Mucosa of rectum (tissue), 2 donors: ENCODE data around the gene C10orf67.

Experiments used
- H3K27ac ChIP-seq, 2 donors: one replicate each; pipeline ENCODE4 v1.7.0; 2013; ENCODE audit warnings: inconsistent platforms in 2 of 2, low read depth in 2 of 2, low read length in 2 of 2
- H3K27me3 ChIP-seq, 2 donors: one replicate each; pipeline ENCODE4 v1.7.0; 2013; ENCODE audit warnings: low read length in 2 of 2; ENCODE audit not compliant: control insufficient read depth in 2 of 2, insufficient read depth in 2 of 2
- H3K36me3 ChIP-seq, 2 donors: one replicate each; pipeline ENCODE4 v1.7.0; 2013; ENCODE audit warnings: low read length in 2 of 2; ENCODE audit not compliant: control insufficient read depth in 2 of 2, insufficient read depth in 2 of 2
- H3K4me1 ChIP-seq, 2 donors: one replicate each; pipeline ENCODE4 v1.7.0; 2013; ENCODE audit warnings: low read length in 2 of 2, mild to moderate bottlenecking in 1 of 2; ENCODE audit not compliant: control insufficient read depth in 2 of 2, insufficient read depth in 2 of 2
- H3K4me3 ChIP-seq, 2 donors: one replicate each; pipeline ENCODE4 v1.7.0; 2013; ENCODE audit warnings: low read length in 2 of 2
- H3K9ac ChIP-seq, 2 donors: one replicate each; pipeline ENCODE4 v1.7.0; 2013; ENCODE audit warnings: low read length in 2 of 2, low read depth in 1 of 2, mild to moderate bottlenecking in 1 of 2
- H3K9me3 ChIP-seq, 2 donors: one replicate each; pipeline ENCODE4 v1.7.0; 2013; ENCODE audit warnings: low read length in 2 of 2; ENCODE audit not compliant: control insufficient read depth in 2 of 2
- donor health status: healthy.
- donor health status: Normal muscosa, but diverticular disease.

C10orf67 gene

DNA sequence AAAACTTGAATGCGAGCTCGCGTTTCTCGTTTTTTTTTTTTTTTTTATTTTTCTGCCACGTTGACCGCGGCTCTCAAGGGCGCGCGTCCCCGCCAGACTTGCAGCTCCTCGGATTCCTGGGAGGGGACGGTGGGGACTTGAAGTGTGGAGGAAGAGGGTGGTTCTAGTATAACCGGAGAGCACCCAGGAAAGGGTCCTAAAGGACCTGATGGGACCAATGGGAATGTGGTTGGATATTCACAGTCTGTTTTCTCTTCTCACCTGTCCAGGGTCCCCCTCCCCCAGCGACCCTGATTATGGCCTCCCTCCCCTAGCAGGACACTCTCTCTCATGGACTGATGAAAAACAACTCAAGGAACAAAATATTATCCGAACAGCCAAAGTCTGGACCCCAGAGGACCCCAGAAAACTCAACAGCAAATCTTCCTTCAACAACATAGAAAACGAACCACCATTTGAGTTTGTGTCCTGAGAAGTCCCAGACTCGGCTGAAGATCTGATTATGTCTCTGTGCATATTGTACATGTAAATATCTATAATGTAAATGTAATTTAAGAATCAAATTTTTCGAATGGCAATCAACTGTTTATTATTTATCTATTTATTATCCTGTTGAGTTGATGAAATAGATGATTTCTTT is 151.0 kb downstream of the C10orf67 start:
- Histone ChIP-seq H3K27me3 (peaks cover 38 to 39% of the 10 kb centered on the region in 2 donors), H3K9me3 (no peaks in the 10 kb centered on the region), H3K36me3 (no peaks in the 10 kb centered on the region), H3K9ac (no peak overlapping the region), H3K4me3 (no peak overlapping the region), H3K4me1 (no peaks in the 10 kb centered on the region), H3K27ac (no peak overlapping the region)

- Histone ChIP-seq H3K4me3 (no peak overlapping the region), H3K27me3 (peaks cover 34 to 39% of the 10 kb centered on the region in 2 donors), H3K9me3 (no peaks in the 10 kb centered on the region), H3K4me1 (no peaks in the 10 kb centered on the region), H3K36me3 (no peaks in the 10 kb centered on the region), H3K27ac (no peak overlapping the region), H3K9ac (no peak overlapping the region)
Observed at GRCh38 chr10:23192712-23193434, 151.7 kb downstream of the C10orf67 start.

DNA sequence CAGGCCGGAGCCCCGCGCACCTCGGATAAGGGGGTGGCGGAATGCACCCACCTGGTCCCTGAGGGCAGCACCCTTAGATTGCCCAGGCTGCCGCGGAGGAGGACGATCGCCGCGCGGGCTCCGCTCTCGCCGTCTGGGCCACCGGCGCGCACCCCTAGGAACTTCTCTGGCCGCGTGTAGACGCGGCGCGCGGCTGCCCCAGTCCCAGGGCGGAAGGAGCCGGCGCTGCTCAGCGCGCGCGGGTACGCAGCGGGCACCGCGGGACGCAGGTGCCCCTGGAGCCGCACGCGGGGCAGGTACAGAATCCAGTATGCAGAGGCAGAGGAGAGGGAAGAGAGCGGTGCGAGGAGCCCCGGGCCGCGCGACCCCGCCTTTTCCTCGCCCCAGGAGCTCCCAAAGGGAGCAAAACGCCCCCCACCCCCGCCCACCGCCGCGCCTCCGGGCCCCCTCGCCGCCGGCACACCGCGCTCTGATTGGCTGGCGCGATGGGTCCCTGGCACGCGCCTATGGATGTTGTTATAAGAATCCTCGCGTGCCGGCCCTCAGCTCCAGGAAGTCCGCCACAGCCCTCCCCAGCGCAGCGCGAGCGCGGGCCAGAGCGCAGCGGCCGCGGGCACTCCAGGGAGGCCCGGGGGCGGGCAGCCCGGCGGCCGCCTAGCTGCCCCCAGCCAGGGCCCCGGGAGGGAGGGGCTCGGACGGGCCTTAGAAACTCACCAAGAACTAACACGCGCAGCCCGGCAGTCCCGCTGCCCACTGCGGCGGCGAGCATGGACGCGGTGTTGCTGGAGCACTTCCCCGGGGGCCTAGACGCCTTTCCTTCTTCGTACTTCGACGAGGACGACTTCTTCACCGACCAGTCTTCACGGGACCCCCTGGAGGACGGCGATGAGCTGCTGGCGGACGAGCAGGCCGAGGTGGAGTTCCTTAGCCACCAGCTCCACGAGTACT is 152.6 kb downstream of the C10orf67 start, which contains the start of gene PTF1A:
TSS of gene PTF1A (plus strand) at position 549 of the 948 bp plus-strand sequence. CDS start at position 768, 219 bp downstream.
- peaks cover 30 to 34% of the 10 kb centered on the region in 2 donors for H3K27me3 ChIP-seq
- no peak within 1 kb of the TSS for H3K9ac ChIP-seq
- no peak within 1 kb of the TSS for H3K4me3 ChIP-seq

DNA sequence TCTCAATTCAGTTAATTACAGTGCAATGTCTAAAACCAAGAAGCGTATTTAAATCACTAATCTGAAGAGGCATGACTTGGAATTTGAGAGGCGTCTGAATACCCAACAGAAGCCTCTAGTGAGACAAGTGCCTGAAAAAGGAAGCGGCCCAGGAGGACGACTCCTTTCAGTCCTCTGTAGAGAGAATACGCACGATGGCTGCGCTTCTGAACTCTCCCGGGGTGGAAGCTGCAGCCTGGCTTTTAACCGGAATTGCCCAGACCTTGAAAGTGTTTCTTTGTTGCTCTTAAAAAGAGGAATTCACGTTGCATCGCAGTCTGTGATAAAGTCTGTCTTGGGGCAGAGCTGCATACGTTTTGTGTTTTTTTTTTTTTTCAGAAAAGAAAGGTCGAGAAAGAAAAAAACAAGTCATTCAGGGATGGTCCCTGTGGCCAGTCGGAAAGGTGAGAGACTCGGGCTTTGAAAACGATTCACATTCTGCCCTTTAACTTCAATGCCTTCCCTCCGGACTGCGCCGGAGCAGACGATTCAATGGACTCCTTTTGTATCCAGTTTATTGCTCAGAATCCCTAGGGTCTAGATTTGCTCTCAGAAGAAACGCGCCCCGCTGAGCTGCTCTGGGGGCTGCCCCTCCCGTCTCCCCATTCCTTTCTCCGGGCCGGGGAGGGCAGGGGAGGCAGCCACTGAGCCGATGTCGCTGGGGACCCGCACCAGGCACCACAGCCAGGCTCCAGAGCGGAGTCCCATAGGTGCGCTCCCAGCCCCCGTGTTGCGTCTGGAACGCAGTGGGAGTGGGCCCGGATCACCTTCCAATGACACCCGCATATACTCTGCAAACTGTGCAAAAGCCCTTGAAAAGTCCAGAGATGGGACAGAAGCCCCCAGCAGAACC is 153.5 kb downstream of the C10orf67 start:
- H3K9me3 ChIP-seq: no peaks in the 10 kb centered on the region
- H3K4me3 ChIP-seq: no peak overlapping the region
- H3K36me3 ChIP-seq: no peaks in the 10 kb centered on the region
- no peak overlapping the region for H3K27ac ChIP-seq
- H3K4me1 ChIP-seq: peaks cover 0 to 2% of the 10 kb centered on the region in 2 donors
- H3K9ac ChIP-seq: no peak overlapping the region
- peaks cover 24 to 34% of the 10 kb centered on the region in 2 donors for H3K27me3 ChIP-seq

More for the DNA sequence above, 152.6 kb downstream of the C10orf67 start, which contains the start of gene PTF1A:
- Histone ChIP-seq H3K9me3 (no peaks in the 10 kb centered on the region), H3K36me3 (no peaks in the 10 kb centered on the region), H3K27ac (no peak within 1 kb of the TSS), H3K4me1 (no peaks in the 10 kb centered on the region)

DNA sequence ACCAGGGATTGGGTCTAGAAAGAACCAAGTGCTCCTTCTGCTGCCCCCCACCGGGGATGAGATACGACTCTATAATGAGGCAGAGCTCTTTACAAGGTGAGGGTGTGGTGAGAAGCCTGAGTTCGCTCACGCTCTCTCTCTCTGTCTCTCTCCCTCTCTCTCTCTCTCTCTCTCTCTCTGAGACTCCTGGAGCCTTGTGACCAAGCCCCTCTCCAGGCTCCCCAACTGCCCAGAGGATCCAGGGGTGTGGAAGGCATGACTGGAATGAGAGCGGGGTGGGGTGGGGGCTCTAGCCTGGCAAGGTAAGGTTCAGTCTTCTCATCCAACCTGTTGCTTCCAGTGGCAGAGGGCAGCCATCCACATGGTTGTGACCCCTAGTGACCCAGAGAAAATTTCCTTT is 155.6 kb downstream of the C10orf67 start:
- H3K9ac ChIP-seq: no peak overlapping the region
- no peak overlapping the region for H3K27ac ChIP-seq
- H3K9me3 ChIP-seq: no peaks in the 10 kb centered on the region
- no peak overlapping the region for H3K4me3 ChIP-seq
- H3K36me3 ChIP-seq: no peaks in the 10 kb centered on the region
- H3K4me1 ChIP-seq: peaks cover 0 to 2% of the 10 kb centered on the region in 2 donors
- H3K27me3 ChIP-seq: peaks cover 11 to 13% of the 10 kb centered on the region in 2 donors

- peaks cover 0 to 2% of the 10 kb centered on the region in 2 donors for H3K4me1 ChIP-seq
- H3K9me3 ChIP-seq: no peaks in the 10 kb centered on the region
- peaks cover 6 to 9% of the 10 kb centered on the region in 2 donors for H3K27me3 ChIP-seq
- H3K27ac ChIP-seq: no peak overlapping the region
- H3K4me3 ChIP-seq: no peak overlapping the region
- H3K9ac ChIP-seq: no peak overlapping the region
- H3K36me3 ChIP-seq: no peaks in the 10 kb centered on the region
Observed at GRCh38 chr10:23187155-23187554, 157.4 kb downstream of the C10orf67 start.

GRCh38 chr10:23186697-23187096 is 157.9 kb downstream of the C10orf67 start:
- Histone ChIP-seq H3K4me3 (no peak overlapping the region), H3K36me3 (no peaks in the 10 kb centered on the region), H3K9me3 (no peaks in the 10 kb centered on the region), H3K4me1 (peaks cover 0 to 2% of the 10 kb centered on the region in 2 donors), H3K27ac (no peak overlapping the region), H3K27me3 (peaks cover 5 to 9% of the 10 kb centered on the region in 2 donors), H3K9ac (no peak overlapping the region)

DNA sequence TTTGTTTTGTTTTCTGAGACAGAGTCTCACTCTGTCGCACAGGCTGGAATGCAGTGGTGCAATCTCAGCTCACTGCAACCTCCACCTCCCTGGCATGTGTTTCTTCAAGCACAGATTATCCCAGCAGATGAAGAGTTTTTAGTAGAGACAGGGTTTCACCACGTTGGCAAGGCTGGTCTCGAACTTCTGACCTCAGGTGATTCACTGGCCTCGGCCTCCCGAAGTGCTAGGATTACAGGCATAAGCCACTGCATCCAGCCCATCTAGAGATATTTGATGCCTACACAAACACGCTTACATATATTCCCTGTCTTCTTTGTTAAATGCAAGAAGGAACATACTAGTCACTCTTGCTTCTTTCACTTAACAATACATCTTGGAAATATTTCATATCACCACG is 158.4 kb downstream of the C10orf67 start:
- Histone ChIP-seq H3K9ac (no peak overlapping the region), H3K9me3 (no peaks in the 10 kb centered on the region), H3K27ac (no peak overlapping the region), H3K36me3 (no peaks in the 10 kb centered on the region), H3K27me3 (peaks cover 0 to 9% of the 10 kb centered on the region in 2 donors), H3K4me3 (no peak overlapping the region), H3K4me1 (peaks cover 0 to 2% of the 10 kb centered on the region in 2 donors)

- Histone ChIP-seq H3K9me3 (no peaks in the 10 kb centered on the region), H3K4me1 (no peaks in the 10 kb centered on the region), H3K9ac (no peak overlapping the region), H3K36me3 (no peaks in the 10 kb centered on the region), H3K4me3 (no peak overlapping the region), H3K27me3 (peaks cover 10 to 24% of the 10 kb centered on the region in 2 donors), H3K27ac (no peak overlapping the region)
Observed at GRCh38 chr10:23174977-23175512, 169.6 kb downstream of the C10orf67 start.
